ENCODE measurements around the gene ERC1.

The ERC1 gene

GRCh38 chr12:1523558-1524050 is 532.6 kb downstream of the ERC1 start:
- DNase-seq = no peak

GRCh38 chr12:1525858-1526257 is 534.8 kb downstream of the ERC1 start:
- no peak for DNase-seq

DNA sequence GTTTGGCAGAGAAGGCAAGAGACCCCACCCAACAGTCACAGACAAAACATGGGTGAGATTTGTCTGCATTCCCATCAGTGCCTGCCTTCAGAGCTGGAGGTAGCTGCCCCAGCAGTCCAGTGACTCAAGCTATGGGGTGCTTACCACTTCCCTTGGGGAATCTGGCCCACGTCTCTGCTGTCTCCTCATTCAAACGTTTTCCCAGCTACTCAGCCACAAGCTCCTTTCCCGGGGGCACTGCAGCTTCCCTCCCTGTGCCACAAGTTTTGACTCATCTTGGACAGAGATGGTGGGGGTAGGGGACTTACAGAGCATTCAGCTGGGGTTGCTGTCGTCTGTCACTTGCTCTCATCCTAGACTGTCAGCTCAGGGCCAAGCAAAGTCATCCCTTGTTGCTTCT is 536.8 kb downstream of the ERC1 start:
- DNase-seq = no peak

- no peak for DNase-seq
Measured at GRCh38 chr12:1528791-1529190, 537.8 kb downstream of the ERC1 start.

GRCh38 chr12:1529228-1529861 is 538.3 kb downstream of the ERC1 start:
- DNase-seq = no peak

- DNase-seq = no peak
Measured at GRCh38 chr12:1529862-1530591, 539.0 kb downstream of the ERC1 start.

- DNase-seq = no peak
Measured at GRCh38 chr12:1530592-1531152, 539.6 kb downstream of the ERC1 start.

DNA sequence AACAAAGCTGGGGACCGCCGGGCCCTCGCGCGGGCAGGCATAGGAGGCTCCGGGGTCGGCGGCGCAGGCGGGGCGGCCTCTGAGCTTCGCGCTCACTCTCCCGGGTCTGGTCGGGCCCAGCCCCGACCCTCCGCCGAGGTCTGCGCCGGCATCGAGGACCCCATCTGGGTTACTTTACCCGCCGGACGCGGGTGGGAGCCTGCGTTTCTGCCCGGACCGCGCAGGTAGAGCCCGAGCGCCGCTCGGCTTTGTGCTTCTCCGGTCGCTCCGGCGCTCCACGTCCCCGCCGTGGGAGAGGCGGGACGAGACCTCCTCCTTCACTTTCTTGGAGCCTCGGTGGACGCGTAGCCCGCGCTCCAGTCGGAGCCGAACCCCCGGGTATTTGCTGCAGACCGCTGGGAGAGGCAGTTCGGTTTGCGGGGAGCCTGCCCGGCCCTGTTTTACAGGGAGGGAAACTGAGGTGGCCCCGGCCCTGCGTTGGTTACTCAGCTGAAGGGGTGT is 540.2 kb downstream of the ERC1 start:
- no peak for DNase-seq

- peak in 1 of 5 experiments; percentile 64 for DNase-seq
Measured at GRCh38 chr12:1531654-1532374, 540.8 kb downstream of the ERC1 start.

DNA sequence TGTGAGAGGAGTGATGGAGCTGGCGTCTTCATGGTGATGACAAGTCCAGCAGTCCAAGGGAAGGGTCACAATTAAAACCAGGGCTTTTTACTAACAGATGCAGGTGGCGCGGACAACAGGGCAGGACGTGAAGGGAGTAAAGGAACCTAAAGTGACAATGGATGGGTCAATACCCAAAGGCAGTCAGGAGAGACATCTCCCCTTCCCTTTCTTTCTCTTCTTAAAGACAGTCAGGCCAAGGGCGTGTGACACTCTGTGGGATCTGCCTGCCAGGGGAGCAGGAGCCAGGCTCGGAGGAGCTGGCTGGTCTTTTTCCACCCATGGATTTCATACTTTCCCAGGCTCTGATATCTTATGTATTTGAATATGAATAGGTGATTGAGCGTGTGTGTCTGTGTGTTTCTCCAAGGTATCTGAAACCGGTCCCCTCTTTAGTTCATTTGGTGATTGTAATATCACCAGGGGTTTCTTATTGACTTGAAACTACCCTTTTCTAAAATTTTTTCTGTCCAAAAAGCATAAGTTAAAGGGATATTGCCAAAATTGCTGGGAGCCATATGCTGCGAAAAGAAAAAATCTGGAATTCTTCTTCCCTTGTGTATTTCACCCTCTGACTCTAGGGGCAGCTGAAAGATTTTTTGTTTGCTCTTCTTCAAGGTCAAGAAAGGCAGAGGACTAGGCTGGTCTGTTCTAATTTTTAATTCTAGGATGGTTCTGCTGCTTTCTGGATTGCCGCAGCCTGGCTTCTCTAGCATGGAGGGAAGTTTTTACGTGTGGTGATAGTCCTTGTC is 541.5 kb downstream of the ERC1 start:
- DNase-seq = no peak

DNA sequence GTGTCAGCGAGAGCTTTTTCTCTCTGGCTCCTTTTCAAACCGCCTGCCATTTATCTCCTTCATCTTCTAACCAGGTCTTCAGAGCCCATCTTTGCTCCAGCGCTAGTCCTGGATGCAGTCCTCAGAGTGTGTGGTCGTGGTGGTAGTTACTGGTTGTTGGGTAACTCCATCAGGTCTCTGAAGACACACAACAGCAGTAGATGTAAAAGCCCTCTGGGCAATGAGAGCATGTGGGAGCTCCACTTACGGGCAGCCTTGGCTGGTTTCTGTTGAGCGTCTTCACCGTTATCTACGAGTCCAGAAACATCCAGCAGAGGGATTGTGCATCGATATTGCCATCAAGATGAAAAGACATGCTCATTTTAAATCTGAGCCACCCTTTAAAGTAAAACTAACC is 542.2 kb downstream of the ERC1 start:
- DNase-seq = peak in 1 of 5 experiments; percentile 65

DNA sequence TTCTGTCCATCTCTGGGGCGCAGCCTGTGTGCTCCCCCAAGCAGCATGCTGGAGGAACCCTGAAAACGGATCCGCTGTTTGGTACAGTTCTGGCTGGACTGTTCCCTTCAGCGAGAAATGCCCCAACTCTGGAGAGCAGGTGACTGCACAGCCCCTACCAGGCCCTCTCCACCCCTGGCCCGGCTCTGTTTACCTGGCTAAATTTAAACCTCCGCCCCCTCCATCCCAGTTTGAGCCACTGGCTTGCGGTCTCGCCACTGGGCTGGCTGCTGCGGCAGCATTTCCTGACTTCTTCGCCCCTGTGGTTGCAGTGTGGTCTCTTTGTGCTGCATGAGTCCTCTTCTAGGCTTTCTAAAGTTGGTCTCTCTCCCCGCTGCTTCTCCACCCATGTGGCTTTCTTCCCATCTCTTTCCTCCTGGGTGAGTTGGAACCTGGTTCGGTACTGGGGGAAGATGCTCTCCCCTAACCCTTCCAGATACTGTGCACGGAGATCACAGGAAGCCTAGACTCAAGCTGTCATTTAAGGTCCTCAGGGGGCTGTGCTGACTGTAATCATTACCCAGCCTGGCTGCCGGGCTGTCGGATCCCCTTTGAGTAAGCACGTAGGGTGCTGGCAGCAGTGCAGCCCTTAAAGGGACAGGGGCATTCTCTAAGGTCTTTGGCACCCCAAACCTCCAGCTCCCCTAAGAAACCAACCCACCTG is 542.7 kb downstream of the ERC1 start:
- DNase-seq = peak in 2 of 5 experiments; percentile 44 to 79

GRCh38 chr12:1534748-1535147 is 543.7 kb downstream of the ERC1 start:
- DNase-seq = peak in 1 of 5 experiments; percentile 21

- no peak for DNase-seq
Measured at GRCh38 chr12:1536817-1537216, 545.8 kb downstream of the ERC1 start.

DNA sequence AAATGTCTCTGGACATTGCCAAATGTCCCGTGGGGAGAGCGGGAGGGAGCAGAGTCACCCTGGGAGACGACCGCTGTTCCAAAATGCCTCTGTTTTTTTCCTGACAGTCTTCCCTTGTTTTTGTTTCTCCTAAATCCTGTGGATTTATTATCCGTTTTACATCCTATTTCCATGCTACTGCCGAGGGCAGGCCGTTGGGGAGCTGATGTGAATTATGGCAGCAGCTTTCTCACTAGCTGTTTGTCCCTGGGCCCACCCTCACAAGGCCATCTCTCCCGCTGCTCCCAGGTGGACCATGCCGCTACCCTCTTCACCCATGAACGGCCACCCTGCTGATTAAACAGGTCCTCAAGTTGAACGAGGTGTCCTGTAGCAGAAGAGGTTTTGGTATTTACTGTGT is 548.1 kb downstream of the ERC1 start:
- no peak for DNase-seq

GRCh38 chr12:1540690-1541089 is 549.7 kb downstream of the ERC1 start:
- DNase-seq = no peak

- no peak for DNase-seq
Measured at GRCh38 chr12:1542599-1542998, 551.6 kb downstream of the ERC1 start.

DNA sequence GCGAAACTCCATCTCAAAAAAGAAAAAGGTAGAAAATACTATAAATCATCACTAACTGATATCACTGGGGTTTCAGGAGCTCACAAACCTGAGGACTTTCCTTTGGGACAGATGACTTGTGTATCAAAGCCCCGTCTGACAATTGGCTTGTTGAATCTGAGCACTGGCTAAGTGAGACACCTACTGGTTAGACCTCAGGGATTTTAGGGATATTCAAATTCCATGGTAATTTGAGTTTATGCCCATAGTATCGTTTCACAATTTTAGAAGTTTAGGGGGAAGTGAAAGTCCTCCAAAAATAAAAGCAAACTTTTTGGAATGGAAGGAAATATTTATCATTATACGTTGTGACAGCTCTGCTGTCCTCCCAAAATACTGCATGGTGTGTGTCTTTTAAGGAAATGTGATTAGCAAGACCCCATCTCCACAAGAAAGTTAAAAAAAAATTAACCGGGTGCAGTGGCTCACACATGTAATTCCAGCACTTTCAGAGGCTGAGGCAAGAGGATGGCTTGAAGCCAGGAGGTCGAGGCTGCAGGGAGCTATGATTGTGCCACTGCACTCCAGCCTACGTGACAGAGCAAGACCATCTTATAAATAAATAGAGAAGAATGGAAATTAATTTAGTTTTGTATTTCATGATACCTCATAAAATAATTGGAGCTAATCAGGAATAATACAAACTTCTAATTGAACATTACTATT is 554.1 kb downstream of the ERC1 start:
- no peak for DNase-seq
